Endothelial cell (in vitro differentiated cells): ENCODE data around the gene NOP53. TPM values are rescaled to one million over a fixed set of nuclear protein-coding genes. Genes with fewer than 3 reads are reported as not detected.
A peak's percentile ranks its signal among the peaks of the same experiment; 100 is the strongest.

ENCODE experiments used
- DNase-seq: peaks from one replicate; pipeline ENCODE4 v3.0.0; 2021; ENCODE audit warnings: low spot score
- H3K27ac Mint-ChIP-seq: one replicate; pipeline ENCODE4 v1.8.0; 2021; ENCODE audit warnings: mixed read lengths, inconsistent platforms; ENCODE audit not compliant: unreplicated experiment
- H3K27me3 Mint-ChIP-seq: one replicate; pipeline ENCODE4 v1.8.0; 2021; ENCODE audit warnings: mild to moderate bottlenecking, moderate library complexity, mixed read lengths, inconsistent platforms; ENCODE audit not compliant: unreplicated experiment
- H3K36me3 Mint-ChIP-seq: one replicate; pipeline ENCODE4 v1.8.0; 2021; ENCODE audit warnings: mild to moderate bottlenecking, low read depth, mixed read lengths, inconsistent platforms; ENCODE audit not compliant: unreplicated experiment
- H3K4me1 Mint-ChIP-seq: one replicate; pipeline ENCODE4 v1.8.0; 2021; ENCODE audit warnings: mild to moderate bottlenecking, mixed read lengths, inconsistent platforms; ENCODE audit not compliant: unreplicated experiment
- H3K4me3 Mint-ChIP-seq: one replicate; pipeline ENCODE4 v1.8.0; 2021; ENCODE audit warnings: mild to moderate bottlenecking, mixed read lengths, inconsistent platforms; ENCODE audit not compliant: unreplicated experiment
- H3K9me3 Mint-ChIP-seq: one replicate; pipeline ENCODE4 v1.8.0; 2021; ENCODE audit warnings: mixed read lengths, inconsistent platforms; ENCODE audit not compliant: unreplicated experiment
- CTCF ChIP-seq: fragments of 200-600 bp; sonication (generic); IDR thresholded peaks from one replicate; pipeline ENCODE4 v1.5.0; 2021; ENCODE audit warnings: antibody characterized with exemption; ENCODE audit not compliant: unreplicated experiment
- total RNA-seq: library from RNA; stranded (reverse); fragmentation: NEBNext Ultra II Directional; extraction: Animal tissue kit (Norgen Biotek cat#: 25700); gene quantifications from one replicate; pipeline ENCODE4 v1.2.1, GENCODE V29; 2021; ENCODE audit not compliant: unreplicated experiment

Gene NOP53
- total RNA-seq, 1 donor from 2014 or later, result 324 TPM

- Mint-ChIP-seq H3K4me3 (no peak overlapping the region), H3K27ac (no peak overlapping the region), H3K9me3 (no peaks in the 10 kb centered on the region), H3K36me3 (peaks cover 19% of the 10 kb centered on the region), H3K4me1 (no peaks in the 10 kb centered on the region), H3K27me3 (peaks cover 5% of the 10 kb centered on the region)
- DNase-seq, result no peak
- no peak for TF ChIP-seq CTCF
Measured at GRCh38 chr19:47703301-47703700, 42.0 kb upstream of the NOP53 start.

- no peak for DNase-seq
- no peak for TF ChIP-seq CTCF
- H3K4me1 Mint-ChIP-seq, result no peaks in the 10 kb centered on the region
- H3K4me3 Mint-ChIP-seq, result peak overlapping the region; percentile 56
- no peak overlapping the region for H3K27ac Mint-ChIP-seq
- peaks cover 19% of the 10 kb centered on the region for H3K36me3 Mint-ChIP-seq
- no peaks in the 10 kb centered on the region for H3K9me3 Mint-ChIP-seq
- peaks cover 5% of the 10 kb centered on the region for H3K27me3 Mint-ChIP-seq
Measured at GRCh38 chr19:47704024-47704423, 41.3 kb upstream of the NOP53 start.

GRCh38 chr19:47704656-47705055, 40.7 kb upstream of the NOP53 start:
- Mint-ChIP-seq H3K4me3 (no peak overlapping the region), H3K4me1 (no peaks in the 10 kb centered on the region), H3K36me3 (peaks cover 19% of the 10 kb centered on the region), H3K9me3 (no peaks in the 10 kb centered on the region), H3K27ac (no peak overlapping the region), H3K27me3 (peaks cover 5% of the 10 kb centered on the region)
- TF ChIP-seq CTCF, result no peak
- no peak for DNase-seq

GRCh38 chr19:47707135-47707925, 38.0 kb upstream of the NOP53 start:
- H3K4me1 Mint-ChIP-seq, result no peaks in the 10 kb centered on the region
- H3K36me3 Mint-ChIP-seq, result peaks cover 13% of the 10 kb centered on the region
- peaks cover 7% of the 10 kb centered on the region for H3K27me3 Mint-ChIP-seq
- peak; percentile 76 for TF ChIP-seq CTCF
- peak overlapping the region; percentile 39 for H3K4me3 Mint-ChIP-seq
- no peaks in the 10 kb centered on the region for H3K9me3 Mint-ChIP-seq
- peak; percentile 81 for DNase-seq
- H3K27ac Mint-ChIP-seq, result no peak overlapping the region

- no peaks in the 10 kb centered on the region for H3K9me3 Mint-ChIP-seq
- no peak for DNase-seq
- H3K36me3 Mint-ChIP-seq, result peaks cover 7% of the 10 kb centered on the region
- no peak overlapping the region for H3K27ac Mint-ChIP-seq
- peaks cover 4% of the 10 kb centered on the region for H3K27me3 Mint-ChIP-seq
- peak overlapping the region; percentile 83 for H3K4me3 Mint-ChIP-seq
- no peak for TF ChIP-seq CTCF
- H3K4me1 Mint-ChIP-seq, result peaks cover 8% of the 10 kb centered on the region
Measured at GRCh38 chr19:47711652-47712242, 33.6 kb upstream of the NOP53 start.
